Eye (tissue), 1 donor: ENCODE data around the gene TMPRSS11E.
"Not testable (repeated sequence)": the region's sequence is repeated elsewhere in the genome, so short reads cannot be mapped to it uniquely, and the experiment has no call there.

Experiments used
- DNase-seq: peaks from one replicate; pipeline ENCODE4 v3.0.0-alpha.2; 2015

Gene TMPRSS11E

GRCh38 chr4:68463796-68464195, 16.5 kb downstream of the TMPRSS11E start:
- DNase-seq: no peak

- no peak for DNase-seq
Measured at GRCh38 chr4:68465058-68465457, 17.8 kb downstream of the TMPRSS11E start.

- DNase-seq: no peak
Measured at GRCh38 chr4:68466185-68466584, 18.9 kb downstream of the TMPRSS11E start.

GRCh38 chr4:68466751-68467150, 19.5 kb downstream of the TMPRSS11E start:
- DNase-seq: no peak

- no peak for DNase-seq
Measured at GRCh38 chr4:68469482-68469881, 22.2 kb downstream of the TMPRSS11E start.

GRCh38 chr4:68476191-68476590, 28.9 kb downstream of the TMPRSS11E start:
- no peak for DNase-seq

GRCh38 chr4:68489338-68489737, 42.1 kb downstream of the TMPRSS11E start:
- no peak for DNase-seq

- DNase-seq: peak; percentile 2
Measured at GRCh38 chr4:68490826-68491457, 43.7 kb downstream of the TMPRSS11E start.

- DNase-seq: no peak
Measured at GRCh38 chr4:68494688-68495087, 47.4 kb downstream of the TMPRSS11E start.

- DNase-seq: peak; percentile 83
Measured at GRCh38 chr4:68498413-68499007, 51.2 kb downstream of the TMPRSS11E start.

- DNase-seq: no peak
Measured at GRCh38 chr4:68499021-68499420, 51.8 kb downstream of the TMPRSS11E start.

GRCh38 chr4:68503462-68503861, 56.2 kb downstream of the TMPRSS11E start:
- DNase-seq: not testable (repeated sequence)

GRCh38 chr4:68504836-68505235, 57.6 kb downstream of the TMPRSS11E start:
- DNase-seq: not testable (repeated sequence)

GRCh38 chr4:68505452-68505851, 58.2 kb downstream of the TMPRSS11E start:
- not testable (repeated sequence) for DNase-seq

GRCh38 chr4:68518889-68519288, 71.6 kb downstream of the TMPRSS11E start:
- no peak for DNase-seq

- no peak for DNase-seq
Measured at GRCh38 chr4:68520985-68521384, 73.7 kb downstream of the TMPRSS11E start.

- not testable (repeated sequence) for DNase-seq
Measured at GRCh38 chr4:68522232-68522631, 75.0 kb downstream of the TMPRSS11E start.

GRCh38 chr4:68535974-68536373, 88.7 kb downstream of the TMPRSS11E start:
- no peak for DNase-seq

- DNase-seq: no peak
Measured at GRCh38 chr4:68536375-68536774, 89.1 kb downstream of the TMPRSS11E start.

GRCh38 chr4:68542742-68543141, 95.5 kb downstream of the TMPRSS11E start:
- not testable (repeated sequence) for DNase-seq
